LNCaP clone FGC (cell line): ENCODE results near the gene HOXC9.

ENCODE experiments used
- DNase-seq: peaks from one replicate; pipeline ENCODE4 v3.0.0-alpha.2; 2011; ENCODE audit warnings: low read depth
- H3K4me3 ChIP-seq: 2 replicates; pipeline ENCODE4 v1.5.1; 2011; ENCODE audit warnings: mild to moderate bottlenecking, low read depth, low read length, control low read depth
- CTCF ChIP-seq: IDR thresholded peaks from 2 replicates; pipeline ENCODE4 v1.5.1; 2012; ENCODE audit warnings: mild to moderate bottlenecking; ENCODE audit not compliant: control insufficient read depth, insufficient read depth; ENCODE audit errors: extremely low read depth

Gene HOXC9

GRCh38 chr12:54018468-54018984 lies 18.6 kb downstream of the HOXC9 start:
- no peak for TF ChIP-seq CTCF
- DNase-seq, result no peak
- H3K4me3 ChIP-seq, result peak overlapping the region; percentile 95

GRCh38 chr12:54019091-54019811 lies 19.3 kb downstream of the HOXC9 start:
- no peak for DNase-seq
- H3K4me3 ChIP-seq, result peak overlapping the region; percentile 95; the same call in 1 of the 2 replicates
- TF ChIP-seq CTCF, result no peak

DNA sequence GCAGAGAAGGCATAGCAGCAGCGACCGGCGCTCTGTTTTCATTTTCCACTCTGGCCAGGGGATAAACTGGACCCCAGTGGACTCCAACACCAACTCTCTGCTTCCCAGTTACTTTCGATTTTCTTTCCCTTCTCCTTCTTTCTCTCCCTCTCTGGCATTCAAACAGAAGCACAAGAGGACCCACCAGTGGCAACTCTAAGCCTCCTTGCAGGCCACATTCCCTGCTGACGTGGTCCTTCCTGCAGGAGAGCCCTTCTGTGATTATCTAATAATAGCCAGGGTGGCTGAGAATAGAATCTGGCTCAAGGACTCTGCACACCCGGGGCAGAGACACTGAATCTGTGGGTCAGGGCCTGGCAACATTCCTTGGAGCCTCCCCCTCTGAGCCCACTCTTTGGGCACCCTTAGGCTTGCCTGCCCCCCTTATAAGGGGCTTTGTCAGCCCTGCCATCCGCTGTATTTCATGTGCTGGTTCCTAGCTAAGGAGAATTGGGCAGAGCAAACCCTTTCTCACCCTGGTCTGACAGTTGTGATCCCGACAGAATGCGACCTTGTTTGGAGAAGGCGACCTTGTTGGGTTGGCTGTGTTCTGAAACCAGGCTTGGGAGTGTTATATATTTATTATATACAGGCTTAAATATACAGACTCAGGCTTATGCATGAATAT lies 20.1 kb downstream of the HOXC9 start:
- H3K4me3 ChIP-seq, result no peak overlapping the region
- TF ChIP-seq CTCF, result no peak
- no peak for DNase-seq

DNA sequence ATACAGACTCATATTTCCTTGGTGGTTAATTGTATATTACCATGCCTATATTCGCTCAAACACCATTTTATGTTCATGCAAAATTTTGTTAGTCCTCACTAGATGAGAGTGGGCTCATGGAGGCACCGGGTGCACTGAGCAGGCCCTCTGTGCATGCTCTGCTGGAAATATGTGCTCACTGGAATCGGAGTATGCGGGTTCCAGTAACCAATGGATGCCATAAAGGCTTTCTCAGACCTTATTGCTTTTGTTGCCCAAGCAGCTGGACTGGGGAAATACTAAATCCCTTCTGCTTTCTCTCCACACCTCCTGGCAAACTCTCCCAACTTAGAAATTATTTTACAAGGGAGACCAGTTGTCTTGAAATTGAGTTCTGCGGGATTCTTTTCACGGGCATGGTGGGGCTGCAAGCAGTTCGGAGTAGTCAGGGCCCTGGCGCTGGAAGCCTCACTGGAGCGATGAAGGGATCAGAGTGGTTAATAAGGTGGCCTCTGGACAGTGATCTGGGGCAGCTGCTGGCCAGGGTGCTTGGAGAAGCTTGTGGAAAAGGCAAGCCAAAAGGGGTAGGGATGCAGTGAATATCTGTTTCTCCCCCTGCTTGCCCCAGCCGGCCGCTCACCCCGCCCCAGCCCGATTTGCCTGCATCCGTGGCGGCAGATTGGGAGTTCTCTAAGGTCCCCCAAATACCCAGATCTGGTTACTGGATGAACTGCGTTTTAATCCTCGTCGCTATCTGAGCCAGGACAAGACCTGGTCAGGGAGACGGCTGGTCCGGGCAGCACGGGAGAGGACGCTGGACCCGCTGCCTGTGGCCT lies 20.8 kb downstream of the HOXC9 start:
- no peak for DNase-seq
- H3K4me3 ChIP-seq, result 0 out of 2 replicates have a peak overlapping the region, but pooled peaks have one; percentile 6
- no peak for TF ChIP-seq CTCF

GRCh38 chr12:54021432-54022013 lies 21.6 kb downstream of the HOXC9 start:
- no peak for DNase-seq

More at GRCh38 chr12:54021432-54022013, 21.6 kb downstream of the HOXC9 start:
- H3K4me3 ChIP-seq, result peak overlapping the region; percentile 6
- peak; percentile 47 for TF ChIP-seq CTCF
